HEK293 (cell line): ENCODE data around the gene FGD5.

Source experiments
- CTCF ChIA-PET: fragments of 350-600 bp; formaldehyde crosslinking; extraction: SDS; loops from one replicate; lab custom pipeline; 2021; ENCODE audit warnings: antibody characterized with exemption; lab: Yijun Ruan, JAX
- POLR2A ChIA-PET: fragments of 300-600 bp; formaldehyde crosslinking; extraction: SDS; loops from one replicate; lab custom pipeline; 2020; ENCODE audit warnings: antibody characterized with exemption, inconsistent platforms; lab: Yijun Ruan, JAX
- H3K27ac ChIP-seq: fragments of 200-500 bp; sonication (Bioruptor generic); 2 replicates; pipeline ENCODE4 v1.5.1; 2014; ENCODE audit warnings: low read depth, low read length, control low read depth, inconsistent platforms; ENCODE audit errors: extremely low read depth
- H3K36me3 ChIP-seq, 2 experiments: fragments of 200-500 bp in 1 of 2; sonication (Bioruptor generic) in 1 of 2; 1 replicate in 1 of 2; 2 replicates in 1 of 2; pipeline ENCODE4 v1.5.1; 2014 to 2017; ENCODE audit warnings: inconsistent platforms in 2 of 2, low read length in 2 of 2; ENCODE audit not compliant: control insufficient read depth in 2 of 2, insufficient read depth in 1 of 2
- H3K4me1 ChIP-seq: fragments of 200-500 bp; sonication (Bioruptor generic); 2 replicates; pipeline ENCODE4 v1.5.1; 2014; ENCODE audit warnings: mild to moderate bottlenecking, low read length, inconsistent platforms; ENCODE audit not compliant: control insufficient read depth, insufficient read depth
- H3K4me3 ChIP-seq: 2 replicates; pipeline ENCODE4 v1.5.1; 2011; ENCODE audit warnings: low read depth, mild to moderate bottlenecking, control low read depth, low read length, moderate library complexity
- H3K9me3 ChIP-seq: fragments of 200-500 bp; sonication (Bioruptor generic); 2 replicates; pipeline ENCODE4 v1.5.1; 2014; ENCODE audit warnings: low read depth, low read length, inconsistent platforms; ENCODE audit not compliant: control insufficient read depth, insufficient read depth
- BCL6B ChIP-seq: fragments of 450-650 bp; formaldehyde crosslinking; IDR thresholded peaks from 2 replicates; pipeline ENCODE4 v1.5.1; 2017; ENCODE audit warnings: missing biosample characterization, missing genetic modification characterization
- CTCF ChIP-seq: fragments of 450-650 bp; formaldehyde crosslinking; IDR thresholded peaks from 2 replicates; pipeline ENCODE4 v1.5.1; 2016; ENCODE audit warnings: missing biosample characterization, missing genetic modification characterization
- KLF8 ChIP-seq: fragments of 450-650 bp; formaldehyde crosslinking; IDR thresholded peaks from 2 replicates; pipeline ENCODE4 v1.5.1; 2016; ENCODE audit warnings: missing biosample characterization, missing genetic modification characterization
- KLF9 ChIP-seq: fragments of 450-650 bp; formaldehyde crosslinking; IDR thresholded peaks from 2 replicates; pipeline ENCODE4 v1.5.1; 2016; ENCODE audit warnings: missing biosample characterization, missing genetic modification characterization, low read depth
- SALL2 ChIP-seq: fragments of 450-650 bp; formaldehyde crosslinking; IDR thresholded peaks from 2 replicates; pipeline ENCODE4 v1.5.0; 2017; ENCODE audit warnings: missing biosample characterization, mild to moderate bottlenecking, missing genetic modification characterization, borderline replicate concordance
- ZBTB26 ChIP-seq: fragments of 450-650 bp; formaldehyde crosslinking; optimal IDR thresholded peaks from 2 replicates; pipeline ENCODE3; 2016; ENCODE audit warnings: missing biosample characterization, mild to moderate bottlenecking, missing genetic modification characterization
- ZNF341 ChIP-seq: fragments of 450-650 bp; formaldehyde crosslinking; IDR thresholded peaks from 2 replicates; pipeline ENCODE4; 2016; ENCODE audit warnings: low read depth, missing biosample characterization, missing genetic modification characterization
- ZNF350 ChIP-seq: fragments of 450-650 bp; formaldehyde crosslinking; IDR thresholded peaks from 2 replicates; pipeline ENCODE4 v1.5.0; 2017; ENCODE audit warnings: missing biosample characterization, mild to moderate bottlenecking, missing genetic modification characterization
- ZNF354C ChIP-seq: fragments of 450-650 bp; formaldehyde crosslinking; IDR thresholded peaks from 2 replicates; pipeline ENCODE4 v1.5.1; 2016; ENCODE audit warnings: missing biosample characterization, missing genetic modification characterization, low read depth, borderline replicate concordance
- ZNF398 ChIP-seq: fragments of 450-650 bp; formaldehyde crosslinking; IDR thresholded peaks from 2 replicates; pipeline ENCODE4 v1.5.1; 2017; ENCODE audit warnings: missing biosample characterization, missing genetic modification characterization
- ZNF473 ChIP-seq: fragments of 450-650 bp; formaldehyde crosslinking; IDR thresholded peaks from 2 replicates; pipeline ENCODE4 v1.5.1; 2017; ENCODE audit warnings: missing biosample characterization, missing genetic modification characterization
- ZNF501 ChIP-seq: fragments of 450-650 bp; formaldehyde crosslinking; IDR thresholded peaks from 2 replicates; pipeline ENCODE4 v1.5.1; 2016; ENCODE audit warnings: missing biosample characterization, missing genetic modification characterization
- ZNF596 ChIP-seq: fragments of 450-650 bp; IDR thresholded peaks from 2 replicates; pipeline ENCODE4 v1.5.0; 2018; ENCODE audit warnings: missing biosample characterization, mild to moderate bottlenecking, missing genetic modification characterization, moderate library complexity
- ZNF600 ChIP-seq: fragments of 450-650 bp; formaldehyde crosslinking; IDR thresholded peaks from 2 replicates; pipeline ENCODE4 v1.5.1; 2016; ENCODE audit warnings: missing biosample characterization, missing genetic modification characterization
- ZNF639 ChIP-seq: fragments of 450-650 bp; formaldehyde crosslinking; IDR thresholded peaks from 2 replicates; pipeline ENCODE4 v1.5.1; 2016; ENCODE audit warnings: missing biosample characterization, missing genetic modification characterization
- ZNF654 ChIP-seq: fragments of 450-650 bp; formaldehyde crosslinking; IDR thresholded peaks from 2 replicates; pipeline ENCODE4 v1.5.1; 2016; ENCODE audit warnings: low read depth, missing biosample characterization, missing genetic modification characterization
- ZNF707 ChIP-seq: fragments of 450-650 bp; formaldehyde crosslinking; IDR thresholded peaks from 2 replicates; pipeline ENCODE4 v1.5.1; 2016; ENCODE audit warnings: missing biosample characterization, missing genetic modification characterization
- ZNF747 ChIP-seq: fragments of 450-650 bp; formaldehyde crosslinking; IDR thresholded peaks from 2 replicates; pipeline ENCODE4 v1.5.1; 2016; ENCODE audit warnings: missing biosample characterization, missing genetic modification characterization
- ZNF792 ChIP-seq: fragments of 450-650 bp; formaldehyde crosslinking; IDR thresholded peaks from 2 replicates; pipeline ENCODE4 v1.5.1; 2016; ENCODE audit warnings: missing biosample characterization, missing genetic modification characterization
- ZNF830 ChIP-seq: fragments of 450-650 bp; IDR thresholded peaks from 2 replicates; pipeline ENCODE4 v1.5.0; 2018; ENCODE audit warnings: missing biosample characterization, missing genetic modification characterization, low read depth, mild to moderate bottlenecking, moderate library complexity
- ZSCAN23 ChIP-seq: fragments of 450-650 bp; formaldehyde crosslinking; IDR thresholded peaks from 2 replicates; pipeline ENCODE4 v1.5.1; 2016; ENCODE audit warnings: missing biosample characterization, missing genetic modification characterization
- ZSCAN30 ChIP-seq: fragments of 450-650 bp; IDR thresholded peaks from 2 replicates; pipeline ENCODE4 v1.5.1; 2018; ENCODE audit warnings: missing biosample characterization, mild to moderate bottlenecking, missing genetic modification characterization, moderate library complexity
- ZXDB ChIP-seq: fragments of 450-650 bp; formaldehyde crosslinking; IDR thresholded peaks from 2 replicates; pipeline ENCODE4 v1.5.1; 2016; ENCODE audit warnings: missing biosample characterization, missing genetic modification characterization

The FGD5 gene

GRCh38 chr3:14871456-14872200 lies 52.9 kb downstream of the FGD5 start:
- Histone ChIP-seq H3K4me1 (no peaks in the 10 kb centered on the region), H3K27ac (no peak overlapping the region), H3K9me3 (no peaks in the 10 kb centered on the region), H3K4me3 (no peak overlapping the region), H3K36me3 (no peaks in the 10 kb centered on the region)
- ChIA-PET POLR2A (no interaction called here), CTCF (interaction anchor here (0.9 to 1.1 kb wide), 2 partner anchors 49 to 236 kb away, joined by 3 read pairs; no protein-coding TSS in a partner anchor)
- TF ChIP-seq ZNF354C (tag by site-specific recombination) (no peak), CTCF (no peak), ZBTB26 (no peak), ZNF830 (tag by site-specific recombination) (no peak), ZNF473 (no peak), ZSCAN30 (tag by site-specific recombination) (no peak), ZNF707 (tag by site-specific recombination) (no peak), ZNF654 (tag by site-specific recombination) (no peak), ZNF596 (tag by site-specific recombination) (no peak), ZNF398 (tag by site-specific recombination) (no peak), SALL2 (tag by site-specific recombination) (no peak), ZNF600 (no peak), ZXDB (no peak), KLF9 (tag by site-specific recombination) (no peak), ZNF747 (no peak)

GRCh38 chr3:14872706-14873105 lies 53.9 kb downstream of the FGD5 start:
- TF ChIP-seq ZNF350 (tag by site-specific recombination) (no peak), KLF8 (tag by site-specific recombination) (no peak), ZNF600 (no peak)
- H3K27ac ChIP-seq = no peak overlapping the region
- POLR2A ChIA-PET = no interaction called here
- CTCF ChIA-PET = interaction anchor here (0.8 to 1.1 kb wide), 2 partner anchors 9 to 235 kb away, joined by 3 read pairs; no protein-coding TSS in a partner anchor
- no peaks in the 10 kb centered on the region for H3K36me3 ChIP-seq
- H3K4me1 ChIP-seq = no peaks in the 10 kb centered on the region
- no peaks in the 10 kb centered on the region for H3K9me3 ChIP-seq
- H3K4me3 ChIP-seq = no peak overlapping the region

GRCh38 chr3:14874784-14875183 lies 56.0 kb downstream of the FGD5 start:
- POLR2A ChIA-PET = no interaction called here
- CTCF ChIA-PET = interaction anchor here (0.9 kb wide), 1 partner anchor 46 kb away, joined by 3 read pairs; no protein-coding TSS in a partner anchor
- no peak overlapping the region for H3K4me3 ChIP-seq
- no peaks in the 10 kb centered on the region for H3K4me1 ChIP-seq
- TF ChIP-seq ZNF341 (0 out of 2 replicates have a peak, but pooled peaks have one; percentile 6), ZNF792 (tag by site-specific recombination) (no peak), BCL6B (tag by site-specific recombination) (no peak), ZNF639 (tag by site-specific recombination) (no peak), ZNF501 (tag by site-specific recombination) (no peak), ZSCAN23 (no peak)
- H3K27ac ChIP-seq = no peak overlapping the region
- H3K9me3 ChIP-seq = no peaks in the 10 kb centered on the region
- no peaks in the 10 kb centered on the region for H3K36me3 ChIP-seq
